Adrenal gland (tissue), 5 donors: Measurements from ENCODE around the gene NOL4L.

Experiments used
- POLR2A ChIP-seq, 2 donors: fragments of 450-650 bp; IDR thresholded peaks; one replicate each; pipeline ENCODE4 v1.6.1; 2017; ENCODE audit warnings: antibody characterized with exemption in 2 of 2, mild to moderate bottlenecking in 2 of 2, moderate library complexity in 1 of 2
- TF ChIP-seq, protein P1 (sequence below), 6 experiments: fragments of 450-650 bp in 4 of 6; fragments of 200-600 bp in 2 of 6; sonication (generic) in 1 of 6; IDR thresholded peaks; 1 replicate in 5 of 6; 2 replicates in 1 of 6; pipeline versions ENCODE4 v1.5.1 to v1.8.0; 2016 to 2021; ENCODE audit warnings: antibody characterized with exemption in 6 of 6, mild to moderate bottlenecking in 2 of 6, moderate library complexity in 1 of 6
- donor health status: DM: no; HTN: no; CAD: no.

DNA sequence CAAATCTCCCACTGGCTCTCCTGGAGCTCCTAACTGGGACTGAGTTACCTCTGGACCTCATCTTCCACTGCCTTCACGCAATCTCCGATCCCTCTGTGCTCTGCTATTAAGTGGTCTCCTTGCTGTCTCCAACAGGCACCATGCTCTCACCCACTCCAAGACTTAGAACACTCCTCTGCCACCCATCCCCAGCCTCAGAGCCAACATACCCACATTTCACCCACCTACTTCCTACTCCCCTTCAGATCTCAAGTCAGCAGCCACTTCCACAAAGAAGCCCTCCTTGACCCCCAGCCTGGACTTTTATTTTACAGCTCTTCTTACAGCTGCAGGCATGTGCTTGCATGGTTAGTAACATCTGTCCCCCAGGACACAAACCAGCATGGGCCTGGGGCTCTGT, 29.6 kb upstream of the NOL4L start:
- TF ChIP-seq, protein P1, sequence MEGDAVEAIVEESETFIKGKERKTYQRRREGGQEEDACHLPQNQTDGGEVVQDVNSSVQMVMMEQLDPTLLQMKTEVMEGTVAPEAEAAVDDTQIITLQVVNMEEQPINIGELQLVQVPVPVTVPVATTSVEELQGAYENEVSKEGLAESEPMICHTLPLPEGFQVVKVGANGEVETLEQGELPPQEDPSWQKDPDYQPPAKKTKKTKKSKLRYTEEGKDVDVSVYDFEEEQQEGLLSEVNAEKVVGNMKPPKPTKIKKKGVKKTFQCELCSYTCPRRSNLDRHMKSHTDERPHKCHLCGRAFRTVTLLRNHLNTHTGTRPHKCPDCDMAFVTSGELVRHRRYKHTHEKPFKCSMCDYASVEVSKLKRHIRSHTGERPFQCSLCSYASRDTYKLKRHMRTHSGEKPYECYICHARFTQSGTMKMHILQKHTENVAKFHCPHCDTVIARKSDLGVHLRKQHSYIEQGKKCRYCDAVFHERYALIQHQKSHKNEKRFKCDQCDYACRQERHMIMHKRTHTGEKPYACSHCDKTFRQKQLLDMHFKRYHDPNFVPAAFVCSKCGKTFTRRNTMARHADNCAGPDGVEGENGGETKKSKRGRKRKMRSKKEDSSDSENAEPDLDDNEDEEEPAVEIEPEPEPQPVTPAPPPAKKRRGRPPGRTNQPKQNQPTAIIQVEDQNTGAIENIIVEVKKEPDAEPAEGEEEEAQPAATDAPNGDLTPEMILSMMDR (IDR thresholded peaks at IDR 0.05): no peak
- no peak for TF ChIP-seq POLR2A (IDR thresholded peaks at IDR 0.05)
